H1 (cell line): Measurements from ENCODE around the gene GPC1.

Experiments
- EP300 ChIP-seq, 2 experiments: IDR thresholded peaks; 1 replicate in 1 of 2; 2 replicates in 1 of 2; pipeline ENCODE4 v1.6.1; 2011 to 2012; ENCODE audit warnings: low read depth in 2 of 2, low read length in 2 of 2, mild to moderate bottlenecking in 2 of 2, borderline replicate concordance in 1 of 2, inconsistent platforms in 1 of 2, moderate library complexity in 1 of 2
- GABPA ChIP-seq: IDR thresholded peaks from 2 replicates; pipeline ENCODE4 v1.6.1; 2011; ENCODE audit warnings: mild to moderate bottlenecking, low read length, moderate library complexity, borderline replicate concordance; ENCODE audit not compliant: insufficient read depth
- GTF2F1 ChIP-seq: IDR thresholded peaks from 2 replicates; pipeline ENCODE4 v1.6.1; 2012; ENCODE audit warnings: low read depth, low read length, improper control_type of control experiment, borderline replicate concordance
- POLR2A ChIP-seq, 2 experiments: IDR thresholded peaks; 1 replicate in 1 of 2; 2 replicates in 1 of 2; pipeline ENCODE4 v1.6.1; 2011; ENCODE audit warnings: low read depth in 2 of 2, low read length in 2 of 2, mild to moderate bottlenecking in 2 of 2; ENCODE audit errors: control extremely low read depth in 1 of 2
- SUZ12 ChIP-seq: fragments of 200-600 bp; sonication (generic); IDR thresholded peaks from 2 replicates; pipeline ENCODE4 v1.6.1; 2012; ENCODE audit warnings: mild to moderate bottlenecking, inconsistent platforms, low read length, moderate library complexity, mixed read lengths
- USF2 ChIP-seq: IDR thresholded peaks from 2 replicates; pipeline ENCODE4 v1.6.1; 2011; ENCODE audit warnings: low read length, improper control_type of control experiment

GRCh38 chr2:240449764-240450531 is 14.5 kb downstream of the GPC1 start:
- no peak for TF ChIP-seq USF2
- TF ChIP-seq SUZ12: no peak
- no peak for TF ChIP-seq POLR2A (IDR thresholded peaks at IDR 0.05; ENCODE audit: control extremely low read depth in 1 of 2, low read depth in 2 of 2, low read length in 2 of 2)
- TF ChIP-seq GABPA: no peak
- no peak for TF ChIP-seq GTF2F1
- TF ChIP-seq EP300 (IDR thresholded peaks at IDR 0.05; ENCODE audit: borderline replicate concordance in 1 of 2, low read depth in 2 of 2, low read length in 2 of 2): no peak
